ENCODE data around the gene COL21A1. TPM values are rescaled to one million over a fixed set of nuclear protein-coding genes. Genes with fewer than 3 reads are reported as not detected.

COL21A1 gene
- total and polyA plus RNA-seq, 4 donors: 1.6 to 105 (median 6.3) TPM

GRCh38 chr6:56088641-56089040, 158.7 kb downstream of the COL21A1 start:
- H3K4me1 ChIP-seq (ENCODE audit: control insufficient read depth in 5 of 5, insufficient read depth in 5 of 5, low read length in 5 of 5): peaks cover 0 to 7% (median 0%) of the 10 kb centered on the region in 5 donors
- H3K27ac ChIP-seq (ENCODE audit: low read depth in 1 of 2, low read length in 1 of 2): peak overlapping the region in 1 of 2 donors; percentile 71
- WGBS, 2 donors: 83 to 84% methylated on average over 4 of the region's 4 CpGs
- DNase-seq (peak in 2 of 3 donors; percentile 34 to 44), ATAC-seq (ENCODE audit: insufficient read depth, low FRiP score) (no peak)
- H3K27me3 ChIP-seq (ENCODE audit: control insufficient read depth in 3 of 3, insufficient read depth in 3 of 3, low read length in 2 of 3): no peaks in the 10 kb centered on the region
- peaks cover 0 to 25% (median 9%) of the 10 kb centered on the region in 4 donors for H3K36me3 ChIP-seq (ENCODE audit: control insufficient read depth in 4 of 4, insufficient read depth in 4 of 4, low read length in 4 of 4)
- H3K4me3 ChIP-seq: no peak overlapping the region
- peaks cover 0 to 3% (median under 1%) of the 10 kb centered on the region in 4 donors for H3K9me3 ChIP-seq (ENCODE audit: control insufficient read depth in 4 of 4, insufficient read depth in 3 of 4, low read length in 3 of 4)
- TF ChIP-seq CTCF (IDR thresholded peaks at IDR 0.05; ENCODE audit: control extremely low read depth, extremely low read depth): no peak
- H3K9ac ChIP-seq (ENCODE audit: insufficient read depth in 1 of 2, low read length in 2 of 2): no peak overlapping the region

GRCh38 chr6:56087421-56087820, 160.0 kb downstream of the COL21A1 start:
- Histone ChIP-seq H3K4me1 (ENCODE audit: control insufficient read depth in 5 of 5, insufficient read depth in 5 of 5, low read length in 5 of 5) (peaks cover 0 to 7% (median 0%) of the 10 kb centered on the region in 5 donors), H3K27me3 (ENCODE audit: control insufficient read depth in 3 of 3, insufficient read depth in 3 of 3, low read length in 2 of 3) (no peaks in the 10 kb centered on the region), H3K27ac (ENCODE audit: low read depth in 1 of 2, low read length in 1 of 2) (peak overlapping the region in 1 of 2 donors; percentile 83), H3K36me3 (ENCODE audit: control insufficient read depth in 4 of 4, insufficient read depth in 4 of 4, low read length in 4 of 4) (peaks cover 0 to 14% (median 7%) of the 10 kb centered on the region in 4 donors), H3K9ac (ENCODE audit: insufficient read depth in 1 of 2, low read length in 2 of 2) (no peak overlapping the region), H3K4me3 (no peak overlapping the region), H3K9me3 (ENCODE audit: control insufficient read depth in 4 of 4, insufficient read depth in 3 of 4, low read length in 3 of 4) (peaks cover 0 to 2% (median 0%) of the 10 kb centered on the region in 4 donors)
- no peak for TF ChIP-seq CTCF (IDR thresholded peaks at IDR 0.05; ENCODE audit: control extremely low read depth, extremely low read depth)
- DNase-seq: peak in 2 of 3 donors; percentile 71 to 73
- ATAC-seq (ENCODE audit: insufficient read depth, low FRiP score): no peak

GRCh38 chr6:56079751-56080540, 167.4 kb downstream of the COL21A1 start:
- ATAC-seq (ENCODE audit: insufficient read depth, low FRiP score): no peak
- no peak overlapping the region for H3K4me3 ChIP-seq
- WGBS, 2 donors: 94% methylated on average over 2 of the region's 2 CpGs
- no peaks in the 10 kb centered on the region for H3K4me1 ChIP-seq (ENCODE audit: control insufficient read depth in 5 of 5, insufficient read depth in 5 of 5, low read length in 5 of 5)
- no peak for DNase-seq
- H3K27ac ChIP-seq (ENCODE audit: low read depth in 1 of 2, low read length in 1 of 2): no peak overlapping the region
- peaks cover 0 to 13% (median 3%) of the 10 kb centered on the region in 4 donors for H3K36me3 ChIP-seq (ENCODE audit: control insufficient read depth in 4 of 4, insufficient read depth in 4 of 4, low read length in 4 of 4)
- no peaks in the 10 kb centered on the region for H3K9me3 ChIP-seq (ENCODE audit: control insufficient read depth in 4 of 4, insufficient read depth in 3 of 4, low read length in 3 of 4)
- H3K9ac ChIP-seq (ENCODE audit: insufficient read depth in 1 of 2, low read length in 2 of 2): no peak overlapping the region
- H3K27me3 ChIP-seq (ENCODE audit: control insufficient read depth in 3 of 3, insufficient read depth in 3 of 3, low read length in 2 of 3): no peaks in the 10 kb centered on the region
- no peak for TF ChIP-seq CTCF (IDR thresholded peaks at IDR 0.05; ENCODE audit: control extremely low read depth, extremely low read depth)

Measured in lung (tissue), 12 donors.